GM18511 (cell line): ENCODE results near the gene ADCY5.

Source experiments
- ATAC-seq: cut with Tn5 transposase; IDR thresholded peaks from one replicate; pipeline ENCODE4 v1.9.1; 2021; ENCODE audit warnings: mild to moderate bottlenecking, moderate library complexity; ENCODE audit not compliant: unreplicated experiment

Gene ADCY5

DNA sequence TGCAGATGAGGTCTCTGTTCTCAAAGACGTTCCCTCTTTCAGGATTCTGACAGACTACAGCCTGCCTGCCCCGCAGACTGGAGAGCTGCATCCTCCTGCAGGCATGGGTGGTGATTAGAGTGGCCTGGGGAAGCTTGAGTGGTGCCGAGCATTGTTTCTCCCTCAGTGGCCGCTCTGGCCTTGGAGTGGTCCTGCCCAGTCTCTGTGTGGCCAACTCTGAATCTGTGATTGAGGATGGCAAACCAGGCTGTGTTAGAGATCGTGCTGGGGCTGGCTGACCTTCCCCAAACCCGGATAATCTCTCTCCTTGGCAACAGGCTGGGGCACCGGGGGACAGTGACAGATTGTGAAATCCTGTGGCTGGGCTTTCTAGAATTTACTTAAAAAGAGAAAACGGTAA, 11.0 kb upstream of the ADCY5 start:
- no peak for ATAC-seq

DNA sequence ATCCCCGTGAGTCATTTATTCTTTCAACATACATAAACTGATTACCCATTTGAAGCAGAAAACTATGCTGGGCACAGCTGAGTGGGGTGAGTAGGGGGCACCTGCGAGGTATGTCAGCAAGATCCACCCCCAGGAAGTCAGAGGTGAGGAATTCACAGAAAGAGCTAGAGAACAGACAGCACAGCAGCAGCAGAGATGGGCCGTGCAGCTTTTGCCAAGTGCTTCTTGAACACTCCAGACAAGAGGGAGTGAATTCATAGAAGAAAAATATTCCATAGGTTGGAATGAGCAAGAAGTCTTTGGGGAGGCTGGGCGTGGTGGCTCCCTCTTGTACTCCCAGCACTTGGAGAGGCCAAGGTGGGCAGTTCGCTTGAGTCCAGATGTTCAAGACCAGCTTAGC, 9.4 kb upstream of the ADCY5 start:
- no peak for ATAC-seq

- no peak for ATAC-seq
These were observed 9.0 kb upstream of the ADCY5 start for GRCh38 chr3:123457841-123458240.

DNA sequence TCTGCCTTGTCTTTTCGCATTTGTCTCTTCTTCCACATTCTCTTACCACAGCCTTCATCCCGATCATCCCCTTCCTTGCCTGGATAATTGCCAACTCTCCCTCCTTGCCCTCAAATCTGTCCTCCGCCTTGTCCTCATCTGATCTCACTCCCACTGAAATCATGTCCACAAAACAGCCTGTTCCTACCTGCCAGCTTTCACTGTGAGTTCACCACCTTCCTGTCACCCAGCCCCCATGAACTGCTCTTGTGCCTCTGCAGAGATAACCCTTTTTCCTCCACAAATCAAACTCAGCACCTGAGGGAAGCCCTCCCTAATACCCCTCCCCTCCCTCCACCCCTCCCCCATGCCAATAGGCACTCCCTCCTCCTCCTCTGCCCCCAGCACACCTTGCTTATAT, 4.8 kb upstream of the ADCY5 start:
- no peak for ATAC-seq

DNA sequence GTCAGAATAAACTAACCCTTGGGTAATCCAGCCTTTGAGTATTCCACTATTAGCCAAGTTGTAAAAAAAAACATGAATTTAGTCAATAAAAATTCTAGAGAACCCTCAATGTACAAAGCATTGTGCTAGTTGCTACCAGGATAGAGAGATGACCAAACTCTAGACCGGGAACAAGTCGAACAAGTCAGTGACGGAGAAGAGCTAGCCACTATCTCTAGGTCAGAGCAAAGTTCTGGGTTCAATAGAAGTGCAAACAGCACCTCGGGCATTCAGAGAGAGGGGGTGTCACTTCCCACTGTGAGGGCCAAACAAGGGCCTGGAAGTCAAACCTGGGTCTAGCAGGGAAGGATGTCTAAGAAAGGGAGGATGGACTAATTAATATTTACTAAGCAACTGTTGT, 2.3 kb upstream of the ADCY5 start:
- no peak for ATAC-seq

GRCh38 chr3:123449997-123450604, 1.2 kb upstream of the ADCY5 start:
- no peak for ATAC-seq

DNA sequence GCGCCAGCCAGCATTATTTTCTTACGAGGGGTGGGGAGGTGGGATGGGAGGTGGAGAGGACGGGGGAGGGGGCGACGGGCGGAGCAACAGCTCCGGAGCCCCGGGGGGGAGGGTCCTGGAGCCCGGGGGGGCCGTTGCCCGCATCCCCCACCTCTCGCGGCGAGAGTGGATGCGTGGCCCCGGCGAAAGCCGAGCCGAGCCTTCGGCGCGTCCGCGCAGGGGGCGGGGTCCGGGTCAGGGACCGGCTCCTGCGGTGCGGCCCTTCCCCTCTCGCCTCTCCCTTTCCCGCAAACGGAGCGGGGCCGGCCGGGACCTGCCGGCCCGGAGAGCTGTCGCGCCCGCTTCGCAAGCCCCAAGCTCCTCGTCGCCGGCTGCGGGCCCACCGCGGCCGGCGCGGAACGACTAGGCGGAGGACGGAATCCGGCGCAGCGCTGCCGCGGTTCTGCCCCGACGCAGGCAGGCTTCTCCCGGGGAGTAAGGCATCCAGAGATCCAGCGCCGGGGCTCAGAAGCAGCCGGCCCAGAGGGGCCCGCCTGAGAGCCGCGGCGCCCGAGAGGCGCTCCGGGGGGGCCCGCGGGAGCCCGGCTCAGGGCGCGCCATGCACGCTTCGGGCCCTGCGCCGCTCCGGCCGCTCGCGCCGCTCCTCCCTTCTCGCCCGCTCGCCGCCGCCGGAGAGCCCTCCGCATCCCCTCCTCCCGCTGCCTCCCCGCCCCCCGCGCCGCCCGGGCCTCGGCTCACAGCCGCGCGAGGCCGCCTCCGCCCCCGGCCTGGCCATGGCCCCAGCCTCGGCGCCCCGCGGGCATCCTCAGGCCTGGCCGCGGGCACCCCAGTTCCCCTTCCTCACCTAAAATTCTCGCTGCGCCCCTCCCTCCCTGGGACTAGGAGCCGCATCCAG, 459 bp upstream of the ADCY5 start:
- no peak for ATAC-seq

GRCh38 chr3:123447749-123448517, 957 bp downstream of the ADCY5 start:
- no peak for ATAC-seq

DNA sequence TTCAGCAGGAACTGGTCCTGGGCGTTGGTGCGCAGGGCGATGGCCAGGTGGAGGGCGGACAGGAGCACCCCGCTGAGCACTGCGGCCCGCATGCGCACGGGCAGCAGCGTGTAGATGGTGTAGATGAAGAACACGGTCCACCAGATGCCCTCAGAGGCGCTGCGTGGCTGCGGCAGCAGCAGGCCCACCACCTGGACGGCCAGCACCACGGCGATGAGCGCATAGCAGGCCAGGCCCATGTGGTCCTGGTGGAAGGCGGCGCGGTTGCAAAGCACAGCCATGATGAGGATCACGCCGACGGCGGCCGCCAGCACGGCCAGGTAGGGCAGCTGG, 1.5 kb downstream of the ADCY5 start:
- no peak for ATAC-seq

- no peak for ATAC-seq
These were observed 2.2 kb downstream of the ADCY5 start for GRCh38 chr3:123446610-123447109.

GRCh38 chr3:123446210-123446609, 2.7 kb downstream of the ADCY5 start:
- ATAC-seq = no peak

DNA sequence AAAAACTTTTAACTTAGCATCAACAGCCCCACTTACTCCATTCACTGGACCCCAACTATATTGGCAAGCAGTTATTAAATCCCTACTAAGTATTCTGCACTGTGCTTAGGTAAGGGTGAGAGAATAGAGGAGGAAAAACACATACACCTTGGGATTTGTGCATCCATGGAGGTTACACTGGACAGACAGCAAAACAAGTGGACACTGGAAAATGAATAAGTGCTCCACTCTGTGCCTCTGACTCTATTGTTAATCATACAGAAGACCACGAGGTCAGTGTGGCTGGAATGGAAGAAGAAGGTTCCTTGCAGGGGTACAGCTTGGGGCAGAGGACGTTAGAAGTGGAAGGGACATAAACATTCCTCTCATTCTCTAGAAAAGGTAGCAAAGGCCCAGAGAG, 3.2 kb downstream of the ADCY5 start:
- ATAC-seq = no peak

DNA sequence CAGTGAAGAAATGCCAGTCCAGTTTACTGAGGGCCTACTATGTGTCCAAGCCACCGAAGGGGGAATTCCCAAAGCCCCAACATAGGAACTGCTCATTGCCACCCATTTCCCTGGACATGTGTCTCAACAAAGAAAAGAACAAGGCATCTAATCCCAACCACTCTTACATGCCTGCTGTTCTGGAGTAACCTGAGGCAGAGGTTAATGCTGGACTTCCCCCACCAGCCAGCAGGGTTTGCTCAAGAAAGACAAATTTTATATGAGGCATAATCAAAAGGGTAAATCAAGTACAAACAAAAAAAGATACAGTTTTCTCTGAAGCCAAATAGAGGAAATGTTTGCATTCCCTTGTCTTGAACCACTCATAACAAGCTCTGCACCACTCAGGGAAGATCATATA, 4.1 kb downstream of the ADCY5 start:
- ATAC-seq = no peak

GRCh38 chr3:123444023-123444422, 4.9 kb downstream of the ADCY5 start:
- ATAC-seq = no peak

DNA sequence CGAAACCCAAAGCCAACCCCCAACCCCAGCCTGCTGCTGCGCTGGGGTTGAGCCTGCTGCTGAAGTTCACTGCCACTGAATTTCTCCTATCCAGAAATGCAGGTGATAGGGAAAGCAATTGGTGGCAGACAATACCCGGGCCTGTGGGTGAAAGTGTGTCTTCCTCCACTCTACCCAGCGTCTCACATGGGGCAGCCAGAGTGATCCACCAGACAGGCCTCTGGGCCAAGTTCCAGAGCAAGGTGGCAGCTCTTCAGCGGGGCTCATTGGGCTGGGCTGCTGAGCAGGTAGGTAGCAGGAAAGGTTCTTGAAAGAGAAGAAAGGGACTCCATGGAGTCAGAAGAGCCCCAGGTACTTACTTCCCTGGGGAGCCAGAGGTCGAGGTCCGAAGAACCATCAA, 6.0 kb downstream of the ADCY5 start:
- no peak for ATAC-seq

GRCh38 chr3:123442125-123442524, 6.8 kb downstream of the ADCY5 start:
- ATAC-seq = no peak

DNA sequence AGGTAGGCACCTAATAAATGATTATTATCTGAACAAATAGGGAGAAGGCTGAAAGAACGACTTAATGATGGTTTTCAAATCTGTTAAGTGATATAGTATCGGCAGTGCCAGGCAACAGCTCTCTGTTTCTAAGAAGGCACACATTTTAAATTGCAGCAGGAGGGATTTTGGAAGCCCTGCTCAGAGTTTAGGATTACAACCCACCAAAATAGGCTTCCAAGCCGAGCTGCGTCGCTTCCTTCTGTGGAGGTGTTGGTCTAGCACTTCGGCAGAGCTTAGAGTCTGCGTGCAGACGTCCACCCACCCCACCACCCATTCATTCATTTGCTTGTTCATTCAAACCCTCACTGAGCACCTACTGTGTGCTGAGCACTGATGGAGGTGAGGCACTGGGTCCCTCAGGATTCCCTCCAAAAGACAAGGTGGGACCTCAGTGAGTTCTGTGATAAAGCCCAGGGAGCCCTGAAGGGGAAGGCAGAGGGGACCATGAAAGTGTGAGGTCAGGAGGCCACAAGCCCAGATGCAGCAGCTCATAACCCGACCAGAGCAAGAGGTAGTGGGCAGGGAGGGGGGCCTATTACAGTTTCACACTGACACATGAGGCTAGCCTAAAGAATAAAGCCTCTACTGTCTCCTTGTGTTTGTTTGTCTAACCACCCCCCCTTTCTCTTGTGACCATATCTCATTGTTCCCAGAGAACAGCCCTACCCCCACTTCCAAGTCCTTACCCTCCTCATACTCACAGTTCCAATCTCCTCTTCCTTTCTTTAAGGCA, 8.9 kb downstream of the ADCY5 start:
- ATAC-seq = no peak

DNA sequence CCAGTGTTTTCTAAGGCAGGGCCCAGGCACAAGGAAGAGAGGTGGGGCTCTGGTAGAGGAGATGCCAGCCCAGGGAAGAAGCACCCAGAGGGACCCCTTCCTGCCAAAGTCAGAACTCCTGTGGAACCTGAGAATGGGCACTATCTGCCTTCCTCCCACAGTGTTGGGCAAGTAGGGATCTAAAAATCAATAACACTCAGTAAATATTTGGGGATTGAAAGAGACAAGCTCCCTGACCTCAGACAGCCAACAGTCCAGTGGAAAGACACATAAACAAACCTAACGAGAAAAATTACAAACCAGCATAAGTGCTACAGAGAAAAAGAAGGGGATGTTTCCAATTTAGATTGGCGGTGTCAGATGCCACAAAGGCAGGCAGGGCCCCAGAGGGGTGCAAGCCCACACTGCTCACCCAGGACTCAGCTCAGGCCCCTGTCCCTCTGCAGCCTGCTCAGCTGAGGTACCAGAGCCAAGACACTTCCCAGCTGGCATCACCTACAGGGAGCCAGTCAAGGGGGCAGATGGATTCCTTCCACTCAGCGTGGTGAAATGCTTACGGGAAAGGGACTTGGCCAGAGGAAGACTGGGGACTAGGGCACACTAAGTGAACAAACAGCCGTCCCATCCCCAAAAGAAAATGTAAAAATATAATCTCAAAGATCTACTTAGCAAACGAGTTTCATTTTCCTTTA, 15.9 kb downstream of the ADCY5 start:
- ATAC-seq = no peak

- ATAC-seq = no peak
These were observed 17.1 kb downstream of the ADCY5 start for GRCh38 chr3:123431658-123432324.
